ENCODE measurements around the gene BTNL9.
"Not testable (repeated sequence)": the region's sequence is repeated elsewhere in the genome, so short reads cannot be mapped to it uniquely, and the experiment has no call there.

BTNL9 gene

GRCh38 chr5:181063514-181063913 lies 23.4 kb downstream of the BTNL9 start:
- no peak for DNase-seq

- no peak for DNase-seq
These were observed 24.9 kb downstream of the BTNL9 start for GRCh38 chr5:181064987-181065386.

- DNase-seq: no peak
These were observed 29.9 kb downstream of the BTNL9 start for GRCh38 chr5:181069767-181070491.

- no peak for DNase-seq
These were observed 30.5 kb downstream of the BTNL9 start for GRCh38 chr5:181070523-181070922.

- no peak for DNase-seq
These were observed 31.2 kb downstream of the BTNL9 start for GRCh38 chr5:181071257-181071656.

- DNase-seq: no peak
These were observed 36.9 kb downstream of the BTNL9 start for GRCh38 chr5:181076920-181077319.

GRCh38 chr5:181081989-181082388 lies 41.9 kb downstream of the BTNL9 start:
- DNase-seq: no peak

- DNase-seq: no peak
These were observed 44.6 kb downstream of the BTNL9 start for GRCh38 chr5:181084621-181085195.

GRCh38 chr5:181086026-181086883 lies 46.2 kb downstream of the BTNL9 start:
- no peak for DNase-seq

- no peak for DNase-seq
These were observed 46.8 kb downstream of the BTNL9 start for GRCh38 chr5:181086884-181087205.

GRCh38 chr5:181087309-181087708 lies 47.2 kb downstream of the BTNL9 start:
- DNase-seq: no peak

GRCh38 chr5:181088289-181088688 lies 48.2 kb downstream of the BTNL9 start:
- no peak for DNase-seq

GRCh38 chr5:181092428-181092827 lies 52.4 kb downstream of the BTNL9 start:
- DNase-seq: no peak

GRCh38 chr5:181095162-181095561 lies 55.1 kb downstream of the BTNL9 start:
- not testable (repeated sequence) for DNase-seq

GRCh38 chr5:181096721-181097382 lies 56.8 kb downstream of the BTNL9 start:
- DNase-seq: not testable (repeated sequence)

- DNase-seq: not testable (repeated sequence)
These were observed 57.3 kb downstream of the BTNL9 start for GRCh38 chr5:181097383-181097753.

- DNase-seq: not testable (repeated sequence)
These were observed 57.9 kb downstream of the BTNL9 start for GRCh38 chr5:181097759-181098491.

GRCh38 chr5:181098762-181099601 lies 58.9 kb downstream of the BTNL9 start:
- no peak for DNase-seq

GRCh38 chr5:181099602-181100086 lies 59.6 kb downstream of the BTNL9 start:
- DNase-seq: no peak

GRCh38 chr5:181100121-181100875 lies 60.2 kb downstream of the BTNL9 start:
- DNase-seq: no peak
